HG03159 (cell line): ENCODE measurements around the gene ACTMAP.
A peak's percentile ranks its signal among the peaks of the same experiment; 100 is the strongest.
"Not testable (repeated sequence)": the region's sequence is repeated elsewhere in the genome, so short reads cannot be mapped to it uniquely, and the experiment has no call there.

Source experiments
- ATAC-seq: cut with Tn5 transposase; IDR thresholded peaks from one replicate; pipeline ENCODE4 v1.9.1; 2021; ENCODE audit warnings: mild to moderate bottlenecking, moderate library complexity; ENCODE audit not compliant: unreplicated experiment

ACTMAP gene

GRCh38 chr19:40750058-40750873 is at the start of gene ACTMAP:
TSS of gene ACTMAP (minus strand) at chr19:40750477. CDS start at chr19:40749803, 674 bp downstream.
- peak; percentile 83 for ATAC-seq

GRCh38 chr19:40799558-40800338 is 49.5 kb upstream of the ACTMAP start:
- ATAC-seq = no peak

GRCh38 chr19:40798683-40799557 is 48.6 kb upstream of the ACTMAP start, which contains the start of gene EGLN2:
TSS of gene EGLN2 (plus strand) at chr19:40799191. CDS start at chr19:40800573, 1,382 bp downstream.
- ATAC-seq = peak; percentile 73

- peak; percentile 22 for ATAC-seq
Measured at GRCh38 chr19:40797963-40798682, 47.8 kb upstream of the ACTMAP start.

DNA sequence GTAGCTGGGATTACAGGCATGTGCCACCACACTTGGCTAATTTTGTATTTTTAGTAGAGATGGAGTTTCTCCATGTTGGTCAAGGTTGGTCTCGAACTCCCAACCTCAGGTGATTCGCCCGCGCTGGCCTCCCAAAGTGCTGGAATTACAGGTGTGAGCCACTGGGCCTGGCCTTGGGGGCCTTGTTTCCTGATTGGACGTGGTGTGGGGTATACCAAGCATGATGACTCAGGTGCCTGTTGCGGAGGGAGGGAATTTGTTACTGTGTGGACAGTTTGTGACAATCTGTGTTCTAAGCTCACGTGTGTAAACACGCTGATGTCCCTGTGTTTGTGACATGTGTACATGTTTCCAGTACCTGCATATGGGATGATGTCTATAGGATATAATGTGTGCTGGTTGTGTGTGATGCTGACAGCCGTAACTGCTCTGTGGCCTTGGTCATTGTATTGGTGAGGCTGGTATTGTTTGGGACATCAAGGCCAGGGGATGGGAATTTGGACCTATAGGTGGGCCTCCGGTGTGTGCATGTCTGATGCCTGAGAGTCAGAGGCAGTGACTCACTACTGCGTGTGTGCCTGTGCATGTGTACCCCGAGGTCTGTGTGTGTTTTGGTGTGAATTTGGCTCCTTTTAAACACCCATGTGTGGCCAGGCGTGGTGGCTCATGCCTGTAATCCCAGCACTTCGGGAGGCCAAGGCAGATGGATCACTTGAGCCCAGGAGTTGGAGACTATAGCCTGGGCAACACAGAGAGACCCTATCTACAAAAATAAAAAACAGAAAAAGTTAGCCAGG is 47.1 kb upstream of the ACTMAP start:
- ATAC-seq = no peak

DNA sequence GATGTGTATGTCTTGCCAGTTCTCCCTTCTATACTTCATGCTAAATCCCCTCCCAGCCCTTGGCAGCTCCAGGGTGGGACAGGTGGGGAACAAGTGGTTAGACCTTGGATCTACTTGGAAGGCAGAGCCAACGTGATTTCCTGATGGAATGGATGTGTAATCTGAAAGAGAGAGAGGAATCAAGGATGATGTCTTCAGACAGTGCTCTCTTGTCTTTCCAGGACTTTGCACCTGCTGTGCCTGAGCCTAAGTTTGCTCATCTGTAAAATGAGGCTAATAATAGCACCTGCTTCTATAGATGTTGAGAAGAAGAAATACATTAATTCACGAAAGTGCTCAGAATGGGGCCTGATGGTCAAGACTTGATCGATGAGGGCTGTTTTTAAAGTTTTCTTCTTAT is 41.7 kb upstream of the ACTMAP start:
- no peak for ATAC-seq

DNA sequence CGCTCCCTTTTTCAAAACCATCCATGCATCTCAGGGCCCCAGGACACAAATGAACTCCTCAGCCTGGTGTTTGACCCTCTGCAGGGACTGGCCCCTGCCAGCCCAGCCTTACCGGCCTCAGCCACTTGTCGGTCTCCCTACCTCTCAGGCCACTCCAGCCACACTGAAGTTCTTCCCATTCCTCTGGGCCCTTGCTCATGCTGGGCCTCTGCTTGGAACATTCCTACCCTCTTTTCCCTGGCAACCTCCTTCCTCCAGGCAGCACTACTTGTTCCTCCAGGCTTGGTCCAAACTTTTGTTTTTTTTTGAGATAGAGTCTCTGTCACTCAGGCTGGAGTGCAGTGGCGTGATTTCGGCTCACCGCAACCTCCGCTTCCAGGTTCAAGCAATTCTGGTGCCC is 41.1 kb upstream of the ACTMAP start:
- ATAC-seq = no peak

DNA sequence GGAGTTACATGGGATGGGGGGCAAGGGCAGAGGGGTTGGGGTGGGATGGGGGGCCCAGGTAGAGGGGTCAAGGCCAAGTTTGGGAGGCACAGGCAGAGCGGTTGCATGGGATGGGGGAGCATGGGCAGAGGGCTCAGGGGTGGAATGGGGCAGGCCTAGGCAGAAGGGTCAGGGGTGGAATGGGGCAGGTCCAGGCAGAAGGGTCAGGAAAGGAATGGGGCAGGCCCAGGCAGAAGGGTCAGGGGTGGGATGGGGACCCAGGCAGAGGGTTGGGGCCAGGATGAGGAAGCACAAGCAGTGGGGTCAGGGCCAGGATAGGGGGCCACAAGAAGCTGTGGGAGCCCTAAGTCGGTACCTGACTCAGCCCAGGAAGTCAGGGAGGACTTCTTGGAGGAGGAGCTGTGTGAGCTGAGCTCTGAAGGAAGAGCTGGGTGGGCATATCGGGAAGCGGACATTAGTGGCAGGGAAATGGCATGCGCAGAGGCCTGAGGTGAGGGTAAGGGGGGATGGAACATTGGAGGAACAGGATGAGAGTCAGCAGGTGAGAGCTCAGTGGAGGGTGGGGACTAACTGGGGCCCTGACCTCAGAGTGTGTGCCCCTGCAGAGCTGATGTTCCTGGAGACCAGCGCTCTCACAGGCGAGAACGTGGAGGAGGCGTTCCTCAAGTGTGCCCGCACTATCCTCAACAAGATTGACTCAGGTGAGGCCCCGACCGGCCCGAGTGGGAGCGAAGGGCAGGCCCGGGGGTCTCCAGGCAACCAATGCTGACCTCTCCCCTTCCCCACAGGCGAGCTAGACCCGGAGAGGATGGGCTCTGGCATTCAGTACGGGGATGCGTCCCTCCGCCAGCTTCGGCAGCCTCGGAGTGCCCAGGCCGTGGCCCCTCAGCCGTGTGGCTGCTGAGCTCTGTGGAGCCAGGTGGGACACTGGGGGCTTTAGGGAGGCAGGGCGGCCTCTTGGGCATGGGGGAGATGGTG is 36.1 kb upstream of the ACTMAP start:
- ATAC-seq = no peak

- no peak for ATAC-seq
Measured at GRCh38 chr19:40785526-40785925, 35.2 kb upstream of the ACTMAP start.

GRCh38 chr19:40784146-40784545 is 33.9 kb upstream of the ACTMAP start:
- ATAC-seq = not testable (repeated sequence)

- ATAC-seq = no peak
Measured at GRCh38 chr19:40783711-40784110, 33.4 kb upstream of the ACTMAP start.

DNA sequence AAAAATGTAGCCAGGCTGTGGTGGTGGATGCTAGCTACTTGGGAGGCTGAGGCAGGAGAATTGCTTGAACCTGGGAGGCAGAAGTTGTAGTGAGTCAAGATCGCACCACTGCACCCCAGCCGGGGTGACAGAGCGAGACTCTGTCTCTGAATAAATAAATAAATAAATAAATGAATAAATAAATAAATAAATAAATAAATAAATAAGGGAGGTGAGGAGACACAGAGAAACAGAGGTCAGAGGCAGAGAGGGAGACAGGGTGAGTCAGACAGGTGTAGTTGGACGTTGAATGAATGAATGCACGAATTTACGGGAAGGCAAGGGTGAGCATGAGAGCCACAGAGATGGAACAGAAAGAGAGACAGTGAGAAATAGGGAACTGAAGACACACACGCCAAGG is 30.9 kb upstream of the ACTMAP start:
- ATAC-seq = no peak

DNA sequence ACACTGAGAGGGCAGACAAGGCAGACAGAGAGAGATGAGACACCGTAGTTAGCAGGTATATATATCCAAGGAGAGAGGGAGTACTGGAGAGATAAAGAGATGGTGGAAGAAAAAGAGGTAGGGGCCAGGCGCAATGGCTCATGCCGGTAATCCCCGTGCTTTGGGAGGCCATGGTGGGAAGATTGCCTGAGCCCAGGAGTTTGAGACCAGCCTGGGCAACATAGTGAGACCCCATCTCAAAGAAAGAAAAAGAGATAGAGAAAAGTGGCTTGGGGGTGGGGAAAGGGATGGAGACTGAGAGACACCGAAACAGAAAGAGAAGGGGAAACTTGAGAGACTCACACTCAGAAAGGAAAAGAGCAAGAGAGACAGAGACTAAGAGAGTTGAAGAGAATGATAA is 30.3 kb upstream of the ACTMAP start:
- ATAC-seq = no peak

DNA sequence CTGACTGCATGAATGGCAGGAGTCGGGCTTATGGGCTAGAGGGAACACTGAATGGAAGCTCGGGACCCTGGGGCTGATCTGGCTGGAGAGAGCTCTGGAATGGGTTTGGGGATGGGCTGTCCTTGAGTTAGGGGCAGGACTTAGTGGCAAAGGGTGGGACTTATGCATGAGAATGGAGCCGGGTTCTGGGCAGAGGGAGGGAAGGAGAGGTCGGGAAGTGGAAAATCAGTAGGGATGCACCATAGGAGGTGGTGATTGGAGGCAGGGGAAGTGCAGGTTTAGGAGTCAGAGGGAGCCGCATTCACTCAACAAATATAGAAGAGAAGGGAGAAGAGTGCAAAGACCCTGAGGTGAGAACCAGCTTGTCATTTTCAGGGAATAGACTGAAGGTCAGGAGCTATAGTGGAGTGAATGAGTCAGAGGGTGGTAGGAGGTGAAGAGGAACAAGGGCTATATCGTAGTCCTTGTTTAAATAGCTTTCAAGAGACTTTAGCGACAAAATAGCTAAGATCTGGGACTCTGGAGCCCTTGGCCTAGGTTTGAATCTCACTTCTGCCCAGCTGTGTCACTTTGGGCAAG is 28.5 kb upstream of the ACTMAP start:
- no peak for ATAC-seq

- peak; percentile 57 for ATAC-seq
Measured at GRCh38 chr19:40777937-40778705, 27.8 kb upstream of the ACTMAP start, which contains the start of gene RAB4B. TSS of gene RAB4B (plus strand) at chr19:40778247. CDS start at chr19:40778376, 129 bp downstream.

DNA sequence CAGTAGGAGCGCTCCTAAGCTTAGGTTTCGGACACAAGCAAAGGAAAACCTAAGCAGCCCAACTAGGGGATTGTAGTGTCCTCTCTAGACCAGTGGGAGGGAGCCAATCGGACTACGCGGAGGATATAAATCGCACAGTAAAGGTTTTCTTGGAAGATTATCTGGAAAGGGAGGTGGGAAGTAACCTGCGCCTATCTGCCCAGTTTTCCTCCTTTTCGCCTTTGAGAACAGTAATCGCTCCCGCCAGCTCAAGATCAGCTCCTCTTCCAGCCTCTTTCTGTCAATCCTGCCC is 27.3 kb upstream of the ACTMAP start:
- no peak for ATAC-seq

DNA sequence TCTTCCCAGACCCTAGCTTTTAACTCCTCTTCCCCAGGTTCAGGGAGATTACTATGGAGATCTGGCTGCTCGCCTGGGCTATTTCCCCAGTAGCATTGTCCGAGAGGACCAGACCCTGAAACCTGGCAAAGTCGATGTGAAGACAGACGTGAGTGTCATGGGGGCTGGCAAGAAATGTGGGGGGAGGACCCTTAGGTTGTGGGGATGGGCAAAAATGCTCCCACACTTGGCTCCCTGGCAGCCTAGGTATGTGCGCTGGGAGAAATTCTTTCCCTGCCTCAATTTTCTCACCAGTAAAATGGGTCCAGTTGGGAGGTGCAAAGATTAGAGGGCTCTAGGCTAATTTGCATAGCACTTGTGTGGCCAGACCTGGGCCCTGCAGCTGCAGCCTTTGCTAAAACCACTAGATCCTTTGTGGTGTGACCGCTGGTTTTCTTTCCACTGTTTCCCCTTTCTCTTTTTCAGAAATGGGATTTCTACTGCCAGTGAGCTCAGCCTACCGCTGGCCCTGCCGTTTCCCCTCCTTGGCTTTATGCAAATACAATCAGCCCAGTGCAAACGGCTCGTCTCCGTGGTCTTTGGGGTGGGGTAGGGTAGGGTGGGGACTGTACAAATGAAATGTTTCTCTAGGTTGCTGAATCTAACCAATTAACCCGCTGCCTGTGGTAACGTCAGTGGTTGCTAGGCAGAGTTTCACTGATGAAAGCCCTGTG is 26.8 kb upstream of the ACTMAP start:
- ATAC-seq = peak; percentile 60
